Loucy (cell line): ENCODE data around the gene ZNF195.
"Not testable (repeated sequence)": the region's sequence is repeated elsewhere in the genome, so short reads cannot be mapped to it uniquely, and the experiment has no call there.

ENCODE experiments used
- H2AFZ ChIP-seq: fragments of 200-600 bp; sonication (generic); 2 replicates; pipeline ENCODE4 v1.6.0; 2016; ENCODE audit warnings: antibody characterized with exemption, mild to moderate bottlenecking, low read length, moderate library complexity
- H3F3A ChIP-seq: fragments of 200-600 bp; 2 replicates; pipeline ENCODE4 v1.6.0; 2016; ENCODE audit warnings: antibody characterized with exemption, low read depth, mild to moderate bottlenecking
- H3K27me3 ChIP-seq: fragments of 200-600 bp; sonication (generic); 2 replicates; pipeline ENCODE4 v1.6.1; 2014; ENCODE audit warnings: low read length, mild to moderate bottlenecking; ENCODE audit not compliant: insufficient read depth, poor library complexity, severe bottlenecking
- H3K36me3 ChIP-seq: fragments of 200-600 bp; sonication (generic); 2 replicates; pipeline ENCODE4 v1.6.1; 2016; ENCODE audit warnings: low read length; ENCODE audit not compliant: insufficient read depth
- H3K4me1 ChIP-seq: fragments of 200-600 bp; sonication (generic); 2 replicates; pipeline ENCODE4 v1.5.1; 2014; ENCODE audit warnings: low read length, mild to moderate bottlenecking; ENCODE audit not compliant: insufficient read depth, poor library complexity, severe bottlenecking
- H3K4me2 ChIP-seq: fragments of 200-600 bp; sonication (generic); 2 replicates; pipeline ENCODE4 v1.6.0; 2014; ENCODE audit warnings: antibody characterized with exemption, low read length, low read depth, mild to moderate bottlenecking; ENCODE audit not compliant: poor library complexity, severe bottlenecking
- H3K4me3 ChIP-seq: fragments of 200-600 bp; sonication (generic); 2 replicates; pipeline ENCODE4 v1.5.1; 2014; ENCODE audit warnings: low read length, mild to moderate bottlenecking, mixed read lengths; ENCODE audit not compliant: poor library complexity, severe bottlenecking
- H3K79me2 ChIP-seq: fragments of 200-600 bp; sonication (generic); 2 replicates; pipeline ENCODE4 v1.6.1; 2014; ENCODE audit warnings: low read length; ENCODE audit not compliant: insufficient read depth
- H3K9ac ChIP-seq: fragments of 200-600 bp; sonication (generic); 2 replicates; pipeline ENCODE4 v1.6.0; 2014; ENCODE audit warnings: mild to moderate bottlenecking, low read depth, low read length, moderate library complexity; ENCODE audit not compliant: poor library complexity, severe bottlenecking
- H3K9me2 ChIP-seq: fragments of 200-600 bp; sonication (generic); replicated peaks from 2 replicates; pipeline ENCODE4 v1.6.1; 2016; ENCODE audit warnings: low read depth, low read length, mixed read lengths
- H3K9me3 ChIP-seq: fragments of 200-600 bp; sonication (generic); 2 replicates; pipeline ENCODE4 v1.6.1; 2014; ENCODE audit warnings: mild to moderate bottlenecking, antibody characterized with exemption, low read length, low read depth; ENCODE audit not compliant: insufficient read depth
- H4K20me1 ChIP-seq: fragments of 200-600 bp; sonication (generic); 2 replicates; pipeline ENCODE4 v1.6.0; 2014; ENCODE audit warnings: antibody characterized with exemption, low read length, mild to moderate bottlenecking; ENCODE audit not compliant: insufficient read depth, poor library complexity, severe bottlenecking
- CTCF ChIP-seq: fragments of 200-600 bp; sonication (generic); conservative IDR thresholded peaks from 2 replicates; pipeline ENCODE4 v1.5.1; 2014; ENCODE audit warnings: mild to moderate bottlenecking, antibody characterized with exemption, low read length
- EZH2phosphoT487 ChIP-seq: fragments of 200-600 bp; IDR thresholded peaks from 2 replicates; pipeline ENCODE4 v1.6.1; 2018; ENCODE audit warnings: antibody characterized with exemption, mild to moderate bottlenecking, moderate library complexity, borderline replicate concordance

Gene ZNF195

GRCh38 chr11:3395468-3395867 is 16.5 kb upstream of the ZNF195 start:
- H3K9me3 ChIP-seq, H3K27me3 ChIP-seq, H2AFZ ChIP-seq, H3K4me3 ChIP-seq, H3K9me2 ChIP-seq, H3K79me2 ChIP-seq, H3F3A ChIP-seq, H3K36me3 ChIP-seq, H4K20me1 ChIP-seq, H3K4me2 ChIP-seq, H3K9ac ChIP-seq, H3K4me1 ChIP-seq: not testable (repeated sequence)

GRCh38 chr11:3394956-3395355 is 16.0 kb upstream of the ZNF195 start:
- not testable (repeated sequence) for H2AFZ ChIP-seq, H3F3A ChIP-seq, H3K79me2 ChIP-seq, H3K4me3 ChIP-seq, H4K20me1 ChIP-seq, H3K9me2 ChIP-seq, H3K36me3 ChIP-seq, H3K9ac ChIP-seq, H3K27me3 ChIP-seq, H3K9me3 ChIP-seq, H3K4me1 ChIP-seq, H3K4me2 ChIP-seq

GRCh38 chr11:3393450-3393849 is 14.5 kb upstream of the ZNF195 start:
- H3K9me2 ChIP-seq, H3K79me2 ChIP-seq, H3K36me3 ChIP-seq, H4K20me1 ChIP-seq, H3K4me2 ChIP-seq, H2AFZ ChIP-seq, H3K4me3 ChIP-seq, H3K27me3 ChIP-seq, H3K4me1 ChIP-seq, H3K9ac ChIP-seq, H3K9me3 ChIP-seq, H3F3A ChIP-seq: not testable (repeated sequence)

- Histone ChIP-seq H3K4me1 (peaks cover 7% of the 10 kb centered on the region), H3K27me3 (peaks cover 5% of the 10 kb centered on the region), H3K79me2 (peaks cover 12% of the 10 kb centered on the region), H3K36me3 (no peaks in the 10 kb centered on the region), H3K4me2 (no peak overlapping the region), H3F3A (no peaks in the 10 kb centered on the region), H3K4me3 (no peak overlapping the region), H3K9me3 (peaks cover 5% of the 10 kb centered on the region; the same call in 1 of the 2 replicates), H4K20me1 (peaks cover 8% of the 10 kb centered on the region), H3K9me2 (no peaks in the 10 kb centered on the region), H3K9ac (no peak overlapping the region), H2AFZ (no peak overlapping the region)
- TF ChIP-seq CTCF: peak; percentile 27; the same call in 1 of the 2 replicates
- TF ChIP-seq EZH2phosphoT487: no peak
These were observed 3.8 kb upstream of the ZNF195 start for GRCh38 chr11:3382613-3383285.
